SK-N-MC (cell line): ENCODE results near the gene DGKD.

ENCODE experiments used
- EZH2 ChIP-seq: fragments of 200-600 bp; sonication (generic); IDR thresholded peaks from one replicate; pipeline ENCODE4 v1.6.1; 2017; ENCODE audit warnings: antibody characterized with exemption
- FOXP2 ChIP-seq: optimal IDR thresholded peaks from 2 replicates; pipeline ENCODE3; 2011; ENCODE audit warnings: mild to moderate bottlenecking, moderate library complexity; ENCODE audit not compliant: insufficient read depth; ENCODE audit errors: extremely low read length, control extremely low read depth
- POLR2AphosphoS5 ChIP-seq: IDR thresholded peaks from 2 replicates; pipeline ENCODE4 v1.6.1; 2012; ENCODE audit warnings: mild to moderate bottlenecking, low read depth, low read length, borderline replicate concordance

DNA sequence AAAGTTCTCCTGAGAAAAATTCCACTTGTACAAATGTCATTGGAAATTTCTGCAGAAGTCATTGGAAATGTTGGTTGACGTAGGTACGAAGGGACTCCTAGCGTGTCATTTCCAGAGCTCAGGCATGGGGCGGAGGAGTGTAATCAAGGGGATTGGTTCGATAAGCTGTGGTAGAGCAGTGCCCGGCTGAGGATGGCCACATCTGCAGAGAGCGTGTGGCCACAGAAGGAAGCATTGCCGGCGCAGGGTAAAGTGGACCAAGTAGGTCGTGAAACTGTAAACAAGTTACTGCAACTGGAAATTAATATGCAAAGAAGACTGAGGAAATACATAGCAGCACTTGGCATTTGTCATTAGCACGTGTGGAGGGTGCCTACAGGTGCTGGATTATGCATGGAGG is 101.8 kb downstream of the DGKD start:
- TF ChIP-seq POLR2AphosphoS5 (no peak), EZH2 (no peak), FOXP2 (no peak)
